Stimulated activated CD4-positive, alpha-beta T cell treated with anti-CD3 and anti-CD28 coated beads, Interleukin-4, amount 100 ng/mL, for 24 hours (primary cell): ENCODE results near the gene ZNF418.
"Not testable (repeated sequence)": the region's sequence is repeated elsewhere in the genome, so short reads cannot be mapped to it uniquely, and the experiment has no call there.

Source experiments
- DNase-seq: peaks from one replicate; pipeline ENCODE4 v3.0.0-alpha.2; 2020

ZNF418 gene

GRCh38 chr19:57934820-57935665, at the start of gene ZNF418:
Gene ZNF418, minus strand, starts transcription at chr19:57935402. Its CDS starts 1,580 bp downstream, at chr19:57933822.
- peak; percentile 41 for DNase-seq

DNA sequence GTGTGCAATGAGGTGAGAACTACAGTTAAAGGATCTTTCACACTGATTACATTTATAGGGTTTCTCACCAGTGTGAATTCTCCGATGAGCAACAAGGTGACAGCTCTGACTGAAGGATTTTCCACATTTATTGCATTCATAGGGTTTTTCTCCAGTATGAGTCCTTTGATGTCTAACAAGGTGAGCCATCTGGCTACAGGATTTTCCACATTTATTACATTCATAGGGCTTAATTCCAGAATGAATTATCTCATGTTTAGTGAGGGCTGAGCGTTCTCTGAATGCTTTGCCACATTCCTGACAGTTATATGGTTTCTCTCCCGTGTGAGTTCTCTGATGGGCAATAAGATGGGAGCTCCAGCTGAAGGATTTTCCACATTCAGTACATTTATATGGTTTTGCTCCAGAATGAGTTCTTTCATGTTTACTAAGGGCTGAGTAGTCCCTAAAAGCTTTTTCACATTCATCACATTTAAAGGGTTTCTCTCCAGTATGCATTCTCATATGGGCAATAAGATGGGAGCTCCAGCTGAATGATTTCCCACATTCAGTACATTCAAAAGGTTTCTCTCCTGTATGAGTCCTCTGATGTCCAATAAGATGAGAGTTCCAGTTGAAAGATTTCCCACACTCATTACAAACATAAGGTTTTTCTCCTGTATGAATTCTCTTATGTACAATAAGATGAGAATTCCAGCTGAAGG, 43.5 kb upstream of the ZNF418 start:
- no peak for DNase-seq

DNA sequence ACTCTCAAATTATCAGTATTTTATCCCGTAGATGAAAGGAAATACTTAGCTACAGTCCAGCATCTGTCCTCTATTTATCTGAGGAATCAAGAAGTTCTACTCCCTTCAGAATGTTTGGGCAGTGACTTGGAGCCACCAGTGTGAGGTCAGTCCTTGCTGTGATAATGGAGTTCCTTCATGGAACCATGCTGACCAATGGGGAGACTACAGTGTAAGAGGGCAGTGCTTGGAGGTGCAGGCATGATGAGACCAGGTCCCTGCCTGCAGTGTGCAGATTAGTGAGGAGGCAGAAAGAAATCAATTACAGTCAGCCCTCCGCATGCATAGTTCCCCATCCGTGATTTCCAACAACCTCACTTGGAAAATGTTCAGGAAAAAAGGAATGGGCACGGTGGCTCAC, 39.2 kb upstream of the ZNF418 start, which contains the start of gene C19orf18:
C19orf18 (minus strand) TSS at position 101 of the 400 bp plus-strand sequence. CDS start 102 bp downstream, outside the sequence.
- DNase-seq = no peak

DNA sequence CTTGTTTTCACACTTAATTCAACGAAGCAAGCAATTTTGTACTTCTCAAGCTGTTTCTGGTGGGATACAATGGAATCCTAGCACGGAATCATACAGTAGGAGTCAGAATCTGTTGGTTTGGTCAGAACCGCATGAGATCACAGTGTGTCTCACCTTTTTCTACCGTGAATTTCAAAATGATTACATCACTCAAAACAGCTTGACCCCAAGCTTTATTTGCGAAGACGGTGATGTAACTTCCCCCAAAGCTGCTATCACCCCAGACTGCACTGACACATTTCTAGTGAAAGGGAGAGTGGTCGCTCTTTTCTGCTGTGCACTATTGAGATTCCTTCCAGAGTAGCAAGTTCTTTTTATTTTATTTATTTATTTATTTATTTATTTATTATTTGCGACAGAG, 29.6 kb upstream of the ZNF418 start:
- DNase-seq = no peak

- DNase-seq = no peak
Measured at GRCh38 chr19:57961785-57962184, 26.6 kb upstream of the ZNF418 start.

GRCh38 chr19:57954996-57955395, 19.8 kb upstream of the ZNF418 start:
- DNase-seq = no peak

GRCh38 chr19:57949702-57950101, 14.5 kb upstream of the ZNF418 start:
- DNase-seq = no peak

GRCh38 chr19:57949296-57949695, 14.1 kb upstream of the ZNF418 start:
- no peak for DNase-seq

- DNase-seq = peak; percentile 96
Measured at GRCh38 chr19:57947419-57948134, 12.4 kb upstream of the ZNF418 start, which contains the start of gene ZNF256. Gene ZNF256, minus strand, starts transcription at chr19:57947706. Its CDS starts 232 bp downstream, at chr19:57947474.

DNA sequence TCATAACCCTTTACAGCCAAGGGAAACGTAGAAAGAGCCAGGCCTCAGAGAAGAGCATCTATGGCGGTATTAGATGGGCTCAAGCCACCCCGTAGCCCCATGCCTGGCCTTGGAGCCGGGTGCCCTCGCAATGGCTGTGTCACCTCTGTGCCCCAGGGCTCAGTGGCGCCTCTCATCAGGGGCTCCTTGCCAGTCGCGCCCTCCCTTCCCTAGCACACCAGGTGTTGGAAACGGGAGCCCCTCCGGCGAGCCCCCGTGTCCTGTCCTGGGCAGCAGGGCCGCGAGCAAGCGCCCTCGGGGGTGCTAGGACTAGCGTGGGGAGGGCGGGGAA, 11.9 kb upstream of the ZNF418 start:
- DNase-seq = no peak

DNA sequence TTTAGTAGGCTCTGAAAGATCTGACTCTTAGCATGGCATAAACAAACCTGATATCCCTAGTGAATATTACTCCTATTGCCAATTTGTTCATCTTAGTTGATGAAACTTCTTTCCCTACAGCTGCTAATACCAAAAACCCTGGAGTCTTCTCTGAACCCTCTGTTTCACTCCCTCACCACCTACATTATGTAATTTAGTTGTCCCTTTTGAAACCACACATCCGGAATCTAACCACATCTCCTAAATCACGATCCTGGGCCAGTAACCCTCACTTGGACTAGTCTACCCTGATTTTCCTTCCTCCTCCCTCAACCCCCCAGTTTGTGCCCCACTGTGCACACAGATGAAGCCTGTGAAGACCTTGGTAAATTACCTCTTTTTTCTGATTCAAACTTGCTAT, 11.1 kb upstream of the ZNF418 start:
- DNase-seq = no peak

DNA sequence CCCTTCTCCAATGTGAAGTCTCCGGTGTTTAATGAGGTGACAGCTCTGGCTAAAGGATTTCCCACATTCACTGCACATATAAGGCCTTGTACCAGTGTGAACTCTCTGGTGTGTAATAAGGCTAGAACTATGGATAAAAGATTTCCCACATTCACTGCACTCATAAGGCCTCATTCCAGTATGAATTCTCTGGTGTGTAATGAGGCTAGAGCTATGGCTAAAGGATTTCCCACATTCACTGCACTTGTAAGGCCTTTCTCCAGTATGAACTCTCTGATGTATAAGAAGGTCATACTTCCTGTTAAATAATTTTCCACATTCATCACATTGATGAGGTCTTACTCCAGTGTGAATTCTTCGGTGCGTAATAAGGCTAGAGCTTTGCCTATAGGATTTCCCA, 6.4 kb upstream of the ZNF418 start:
- no peak for DNase-seq

GRCh38 chr19:57935731-57936130, 529 bp upstream of the ZNF418 start:
- DNase-seq = no peak

DNA sequence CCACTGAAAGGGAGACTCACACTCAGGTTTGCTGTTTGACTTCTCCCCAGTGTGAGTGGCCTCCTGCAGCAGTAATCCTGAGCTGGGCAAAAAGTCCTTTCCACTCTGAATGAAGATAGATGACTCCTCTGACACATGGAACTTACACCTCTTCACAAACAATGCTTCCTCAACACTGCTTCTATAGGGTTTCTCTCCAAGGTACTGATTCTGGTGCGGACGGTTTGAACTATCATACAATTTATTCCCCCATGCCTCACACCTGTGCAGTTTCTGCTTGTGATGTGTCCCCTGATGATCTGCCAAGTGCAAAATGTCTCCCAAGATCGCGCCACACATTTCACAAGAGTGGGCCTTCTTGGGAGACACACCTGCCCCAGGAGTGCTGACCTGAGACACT, 7.6 kb downstream of the ZNF418 start:
- DNase-seq = no peak

- peak; percentile 88 for DNase-seq
Measured at GRCh38 chr19:57916168-57916995, 18.8 kb downstream of the ZNF418 start, which contains the start of gene ZNF417. Gene ZNF417, minus strand, starts transcription at chr19:57916592. Its CDS starts 181 bp downstream, at chr19:57916411.

GRCh38 chr19:57914531-57914930, 20.7 kb downstream of the ZNF418 start:
- no peak for DNase-seq

DNA sequence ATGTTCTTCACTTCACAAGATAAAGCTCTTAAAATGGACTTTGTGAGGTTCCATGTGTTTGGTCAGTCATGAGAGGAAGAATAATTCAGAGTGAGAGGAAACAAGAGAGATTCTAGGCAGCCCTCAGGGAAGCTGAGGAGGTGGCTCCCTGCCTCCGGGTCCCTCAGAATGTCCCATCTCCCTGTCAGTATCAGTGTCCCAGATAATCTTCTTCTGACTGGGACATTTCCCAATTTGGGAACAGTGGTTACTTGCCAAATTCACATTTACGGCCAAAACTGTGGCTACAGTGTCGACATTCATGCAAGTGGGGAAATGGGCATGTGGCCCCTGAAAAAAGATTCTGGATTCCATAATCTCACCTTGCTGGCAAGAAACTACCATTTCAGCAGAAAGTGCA, 27.8 kb downstream of the ZNF418 start:
- DNase-seq = no peak

GRCh38 chr19:57905258-57905657, 29.9 kb downstream of the ZNF418 start:
- DNase-seq = no peak

GRCh38 chr19:57903618-57904184, 31.5 kb downstream of the ZNF418 start:
- no peak for DNase-seq

- no peak for DNase-seq
Measured at GRCh38 chr19:57900311-57900710, 34.9 kb downstream of the ZNF418 start.

GRCh38 chr19:57890706-57891105, 44.5 kb downstream of the ZNF418 start:
- not testable (repeated sequence) for DNase-seq
